GM18505 (cell line): ENCODE results near the gene SNX8.

Experiments used
- ATAC-seq: cut with Tn5 transposase; IDR thresholded peaks from one replicate; pipeline ENCODE4 v1.9.1; 2021; ENCODE audit not compliant: unreplicated experiment
- POLR2A ChIP-seq: IDR thresholded peaks from 4 replicates; pipeline ENCODE4 v1.6.1; 2011; ENCODE audit warnings: borderline replicate concordance; ENCODE audit not compliant: insufficient read depth, insufficient read length; ENCODE audit errors: extremely low read depth

The SNX8 gene

GRCh38 chr7:2204446-2204845 is 109.8 kb downstream of the SNX8 start:
- ATAC-seq: no peak
- TF ChIP-seq POLR2A: no peak

GRCh38 chr7:2203766-2204300 is 110.4 kb downstream of the SNX8 start:
- ATAC-seq: no peak
- TF ChIP-seq POLR2A: no peak

GRCh38 chr7:2202901-2203765 is 111.1 kb downstream of the SNX8 start:
- TF ChIP-seq POLR2A: no peak
- no peak for ATAC-seq

- no peak for TF ChIP-seq POLR2A
Measured at GRCh38 chr7:2202361-2202761, 111.9 kb downstream of the SNX8 start.

More at GRCh38 chr7:2202361-2202761, 111.9 kb downstream of the SNX8 start:
- no peak for ATAC-seq
